Activated T-cell treated with anti-CD3 and anti-CD28 coated beads for 24 hours (primary cell): ENCODE results near the gene SH3BGRL2.
"Not testable (repeated sequence)": the region's sequence is repeated elsewhere in the genome, so short reads cannot be mapped to it uniquely, and the experiment has no call there.

Source experiments
- DNase-seq: peaks from one replicate; pipeline ENCODE4 v3.0.0-alpha.2; 2020; ENCODE audit warnings: low read depth

SH3BGRL2 gene

GRCh38 chr6:79614326-79615305 lies 16.5 kb upstream of the SH3BGRL2 start:
- DNase-seq: no peak

- DNase-seq: no peak
These were observed 13.6 kb upstream of the SH3BGRL2 start for GRCh38 chr6:79617518-79617941.

DNA sequence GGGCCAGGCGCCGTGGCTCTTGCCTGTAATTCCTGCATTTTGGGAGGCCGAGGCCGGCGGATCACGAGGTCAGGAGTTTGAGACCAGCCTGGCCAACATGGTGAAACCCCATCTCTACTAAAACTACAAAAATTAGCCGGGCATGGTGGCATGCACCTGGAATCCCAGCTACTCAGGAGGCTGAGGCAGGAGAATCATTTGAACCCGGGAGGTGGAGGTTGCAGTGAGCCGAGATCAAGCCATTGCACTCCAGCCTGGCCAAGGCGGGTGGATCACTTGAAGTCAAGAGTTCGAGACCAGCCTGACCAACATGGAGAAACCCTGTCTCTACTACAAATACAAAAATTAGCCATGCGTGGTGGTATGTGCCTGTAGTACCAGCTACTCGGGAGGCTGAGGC lies 12.7 kb upstream of the SH3BGRL2 start:
- DNase-seq: not testable (repeated sequence)

DNA sequence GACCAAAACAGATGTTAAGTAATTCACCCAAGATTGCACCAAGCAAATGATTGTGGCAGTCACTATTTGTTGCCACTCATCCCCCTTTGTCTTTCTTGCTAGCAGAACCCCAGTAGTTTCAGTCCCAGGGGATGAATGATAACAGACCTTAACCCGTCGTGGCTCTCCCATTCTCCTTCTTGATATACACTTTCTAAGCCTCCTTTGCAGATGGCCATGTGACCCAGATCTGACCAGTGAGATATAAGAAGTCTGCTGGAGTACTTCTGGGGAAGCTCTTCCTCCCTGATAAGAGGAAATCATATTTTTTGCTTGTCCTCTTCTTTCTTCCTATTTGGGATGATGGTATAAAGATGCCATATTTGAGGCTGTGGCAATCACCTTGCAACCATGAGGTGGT lies 9.6 kb upstream of the SH3BGRL2 start:
- no peak for DNase-seq

DNA sequence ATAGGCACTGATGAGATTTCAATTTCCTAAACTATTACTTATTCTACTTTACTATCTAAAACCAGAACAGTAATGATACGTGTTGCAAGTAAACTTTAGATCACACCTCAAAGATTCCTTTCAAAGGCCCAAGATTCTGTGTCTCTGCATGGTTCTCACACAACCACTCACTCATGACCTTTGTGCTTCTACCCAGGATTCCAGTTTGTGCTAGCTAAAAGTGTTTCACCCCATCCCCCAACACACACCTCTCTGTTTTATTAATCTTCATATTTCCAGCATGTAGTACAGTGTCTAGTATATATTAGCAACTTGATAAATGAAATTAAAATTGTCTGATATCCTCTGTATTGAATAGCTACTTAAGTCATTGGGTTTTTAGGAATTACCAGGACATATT lies 8.8 kb upstream of the SH3BGRL2 start:
- DNase-seq: no peak

GRCh38 chr6:79623106-79623505 lies 8.0 kb upstream of the SH3BGRL2 start:
- no peak for DNase-seq

DNA sequence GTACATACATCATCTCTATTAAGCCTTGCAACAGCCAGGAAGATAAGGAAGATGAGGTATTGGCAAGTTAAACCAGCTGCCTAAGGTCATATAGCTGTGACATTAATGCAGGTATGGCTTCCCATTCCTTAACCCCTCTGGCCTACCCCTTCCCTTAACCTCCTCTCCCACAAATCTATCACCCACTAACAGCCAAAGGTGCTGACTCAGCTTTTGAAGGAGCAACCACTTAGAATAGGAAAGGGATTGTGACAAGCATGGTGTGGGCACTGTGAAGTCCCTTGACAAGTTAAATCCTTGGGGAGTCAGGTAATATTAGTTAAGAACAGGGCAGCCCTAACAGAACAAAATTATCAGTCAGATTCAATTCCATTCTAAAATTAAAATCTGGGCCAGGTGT lies 5.4 kb upstream of the SH3BGRL2 start:
- no peak for DNase-seq

GRCh38 chr6:79626811-79627210 lies 4.3 kb upstream of the SH3BGRL2 start:
- DNase-seq: no peak

DNA sequence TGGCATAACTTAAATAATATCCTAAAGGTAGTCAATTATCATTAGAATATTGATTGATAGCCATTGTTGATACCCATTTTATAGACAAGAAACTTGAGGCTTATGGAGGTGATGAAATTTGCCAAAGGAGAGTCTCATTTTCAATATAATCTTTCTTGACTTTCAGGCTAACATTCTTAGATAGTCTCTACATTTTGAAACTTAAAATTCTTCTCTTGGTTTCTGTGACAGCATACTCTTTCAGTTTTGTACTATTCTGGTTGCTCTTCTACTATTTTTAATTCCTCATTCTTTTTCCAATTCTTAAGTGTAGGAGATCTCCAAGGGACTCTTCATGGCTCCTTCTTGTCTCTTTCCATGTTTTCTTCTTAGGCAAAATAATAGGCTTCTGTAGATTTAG lies 3.7 kb upstream of the SH3BGRL2 start:
- DNase-seq: no peak

- no peak for DNase-seq
These were observed 2.5 kb upstream of the SH3BGRL2 start for GRCh38 chr6:79628466-79629288.

GRCh38 chr6:79630380-79630882 lies 698 bp upstream of the SH3BGRL2 start:
- DNase-seq: no peak

DNA sequence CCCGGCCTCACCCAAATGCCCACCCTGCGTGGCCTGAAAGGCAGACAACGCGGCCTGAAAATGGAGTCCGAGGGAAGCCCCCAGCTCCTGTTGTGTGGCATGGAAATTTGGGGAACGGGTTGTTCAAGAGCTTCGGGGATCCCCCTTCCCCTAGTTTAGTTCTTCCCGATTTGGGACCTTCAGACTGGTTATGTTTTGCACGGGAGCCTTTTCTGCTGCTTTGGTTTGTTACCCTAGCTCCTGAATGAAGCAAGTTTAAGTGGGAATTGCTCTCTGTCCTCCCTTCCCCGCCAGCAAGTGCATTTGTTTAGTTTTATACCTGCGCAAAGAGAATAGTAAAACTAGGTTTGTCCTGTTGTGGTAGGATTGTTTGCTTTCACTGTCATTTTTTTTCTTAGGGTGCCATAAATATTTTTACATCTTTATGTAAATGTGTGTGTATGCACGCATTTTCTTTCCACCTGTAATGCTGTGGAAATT lies 604 bp downstream of the SH3BGRL2 start:
- no peak for DNase-seq

DNA sequence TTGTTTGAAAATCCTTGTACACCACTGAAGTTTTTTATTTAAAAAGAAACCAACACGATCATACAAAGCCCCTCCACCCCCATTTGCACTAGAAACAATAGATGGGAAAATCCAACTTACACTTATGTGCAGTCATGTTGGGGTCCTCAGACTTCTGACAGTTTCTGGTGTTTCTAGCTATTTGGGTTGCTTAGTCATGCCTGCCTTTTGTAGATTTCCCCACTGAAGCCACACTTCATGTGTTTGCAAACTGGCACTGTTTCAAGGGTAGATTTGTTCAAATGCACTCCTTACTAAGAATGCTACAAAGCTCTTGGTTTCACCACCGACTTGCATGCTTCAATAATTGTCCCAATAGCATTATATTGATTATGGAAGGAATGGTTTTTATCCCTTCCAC lies 1.5 kb downstream of the SH3BGRL2 start:
- no peak for DNase-seq

DNA sequence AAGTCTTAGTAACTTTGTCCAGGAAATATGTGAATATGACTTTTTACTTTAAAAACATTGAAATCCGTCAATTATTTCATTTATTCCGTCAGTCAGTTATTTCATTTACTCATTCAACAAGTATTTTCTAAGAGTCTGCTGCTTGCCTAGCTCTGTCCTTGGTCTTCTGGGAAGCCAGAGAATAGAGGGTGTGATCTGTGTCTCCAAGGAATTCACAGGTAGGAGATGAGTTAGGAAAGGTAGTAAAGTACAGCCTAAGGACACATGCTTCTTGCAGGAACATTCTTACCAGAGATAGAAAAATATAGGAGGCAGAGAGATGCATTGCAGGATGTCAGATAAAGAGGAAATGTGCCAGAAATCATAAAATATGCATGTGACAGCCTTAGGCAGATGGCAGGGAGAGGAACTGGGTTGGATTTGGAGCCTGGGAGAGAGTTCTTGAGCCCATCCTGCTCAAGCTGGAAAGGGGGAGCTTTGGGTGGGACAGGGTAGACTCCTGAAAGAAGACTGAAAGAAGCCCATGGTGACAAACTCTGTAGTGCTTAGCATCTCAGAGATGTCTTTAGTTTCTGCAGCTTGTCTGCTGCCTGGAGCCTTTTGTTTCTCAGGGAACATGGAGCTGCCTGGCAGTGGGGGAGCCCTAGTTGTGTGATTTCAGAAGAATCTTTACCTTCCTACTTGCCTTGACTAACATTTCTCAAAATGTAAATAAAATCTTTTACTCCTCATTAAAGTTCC lies 3.5 kb downstream of the SH3BGRL2 start:
- DNase-seq: no peak

DNA sequence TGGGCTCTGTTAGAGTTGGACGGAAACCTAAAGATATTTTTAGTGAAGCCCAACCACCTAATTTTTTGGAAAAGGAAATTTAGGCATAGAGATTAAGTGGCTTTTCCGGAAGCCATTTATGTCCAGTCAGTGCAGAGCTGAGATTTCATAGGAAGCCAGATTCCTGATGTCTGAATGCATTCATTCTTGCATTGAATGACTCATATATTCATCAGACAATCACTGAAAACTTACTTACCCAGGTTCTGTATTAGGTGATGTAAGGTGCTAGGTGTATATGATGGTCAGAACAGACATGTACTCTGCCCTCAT lies 4.1 kb downstream of the SH3BGRL2 start:
- DNase-seq: no peak

GRCh38 chr6:79636673-79637072 lies 5.5 kb downstream of the SH3BGRL2 start:
- DNase-seq: no peak

DNA sequence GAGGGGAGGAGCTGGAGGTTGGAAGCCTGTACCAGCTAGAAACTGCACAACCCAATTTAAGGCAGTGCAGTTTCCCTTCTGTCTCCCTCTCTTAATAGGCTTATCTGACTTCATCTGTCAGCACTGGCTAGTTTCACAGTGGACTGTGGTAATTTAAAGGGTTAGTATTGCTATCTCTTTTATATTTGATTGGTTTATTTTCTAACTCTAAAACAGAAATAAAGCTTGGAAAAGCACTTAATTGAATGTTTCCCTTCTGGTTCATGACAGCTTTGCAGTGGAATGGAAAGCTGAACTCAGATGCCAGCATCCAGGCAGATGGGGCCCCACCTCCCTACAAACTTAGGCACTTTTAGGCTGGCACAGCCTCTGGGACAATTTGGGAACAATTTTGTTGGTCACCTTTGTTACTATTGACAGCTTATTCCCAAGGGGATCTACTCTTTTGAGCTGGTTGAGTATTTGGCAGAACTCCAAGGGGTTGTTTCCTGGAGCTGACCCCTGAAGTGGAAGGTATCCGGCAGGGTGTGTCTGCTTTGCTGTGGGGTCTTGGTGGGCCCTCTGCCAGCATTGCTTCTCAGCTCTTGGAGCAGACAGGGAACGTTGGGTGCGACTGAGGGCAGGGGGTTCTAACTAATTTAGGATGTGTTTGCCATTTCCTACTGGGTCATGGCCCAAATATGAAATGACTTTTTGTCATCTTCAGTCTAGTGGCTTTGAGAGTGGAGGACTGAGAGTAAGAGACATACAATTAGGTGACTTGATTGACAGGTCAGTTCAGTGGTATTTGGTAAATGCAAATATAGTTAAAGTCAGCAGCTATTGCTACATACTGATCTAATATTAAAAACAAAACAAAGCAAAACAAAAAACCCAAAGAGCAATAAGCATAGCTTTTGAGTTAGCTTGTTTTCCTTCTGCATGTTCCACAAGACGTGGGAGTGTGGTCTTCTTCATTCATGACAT lies 9.3 kb downstream of the SH3BGRL2 start:
- DNase-seq: no peak

DNA sequence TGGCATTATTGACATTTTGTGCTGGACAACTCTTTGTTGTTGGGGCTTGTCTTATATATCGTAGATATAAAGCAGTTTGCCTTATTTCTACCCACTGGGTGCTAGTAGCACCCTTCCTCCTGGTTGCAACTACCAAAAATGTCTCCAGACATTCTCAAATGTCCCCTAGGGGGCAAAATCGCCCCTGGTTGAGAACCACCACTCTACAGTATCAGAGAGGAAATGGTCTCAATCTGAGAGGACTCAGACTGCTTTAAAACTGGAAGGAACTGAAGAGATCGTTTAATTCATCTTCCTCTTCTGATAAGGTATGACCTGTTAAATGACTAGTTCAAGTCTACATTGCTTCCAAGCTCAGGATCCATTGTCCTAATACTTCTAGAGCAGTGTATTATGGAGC lies 14.9 kb downstream of the SH3BGRL2 start:
- no peak for DNase-seq

GRCh38 chr6:79646561-79646960 lies 15.4 kb downstream of the SH3BGRL2 start:
- DNase-seq: no peak

GRCh38 chr6:79647741-79648140 lies 16.6 kb downstream of the SH3BGRL2 start:
- DNase-seq: no peak

DNA sequence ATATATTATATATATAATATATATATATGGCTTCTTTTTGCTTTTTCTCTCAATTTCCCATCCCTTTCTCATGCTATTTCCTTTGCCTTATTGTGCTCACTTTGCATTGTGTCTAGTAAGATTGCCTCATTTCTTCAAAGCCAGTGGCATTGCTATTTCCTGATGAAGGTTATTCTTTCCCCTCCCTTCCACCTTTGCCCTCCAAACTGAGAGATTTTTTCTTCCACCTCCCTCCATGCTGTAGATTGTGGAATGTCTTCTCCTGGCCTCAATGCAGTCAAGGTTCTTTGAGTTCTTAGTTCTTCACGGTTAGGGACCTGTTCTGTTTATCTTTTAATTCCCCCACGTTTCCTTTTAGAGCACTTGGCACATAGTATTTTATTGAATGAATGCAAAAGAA lies 17.2 kb downstream of the SH3BGRL2 start:
- DNase-seq: no peak
